CD14-positive monocyte (primary cell): ENCODE measurements around the gene DNMT3A. TPM values are rescaled to one million over a fixed set of nuclear protein-coding genes. Genes with fewer than 3 reads are reported as not detected.

ENCODE experiments used
- DNase-seq, 3 donors: peaks; one replicate each; pipeline ENCODE4 v3.0.0-alpha.2; 2011 to 2022
- H2AFZ ChIP-seq: 2 replicates; pipeline ENCODE4 v1.6.0; 2012; ENCODE audit warnings: mild to moderate bottlenecking, low read depth, low read length, inconsistent platforms; ENCODE audit not compliant: insufficient read depth, poor library complexity, severe bottlenecking
- H3K27ac ChIP-seq, 2 donors: 1 replicate in 1 of 2; 2 replicates in 1 of 2; pipeline ENCODE4 v1.5.1; 2012 to 2013; ENCODE audit warnings: low read length in 2 of 2, control low read depth in 1 of 2, inconsistent platforms in 1 of 2, low read depth in 1 of 2, mild to moderate bottlenecking in 1 of 2
- H3K27me3 ChIP-seq, 2 donors: one replicate each; pipeline versions ENCODE4 v1.6.0 to v1.6.1; 2011 to 2013; ENCODE audit warnings: low read length in 2 of 2; ENCODE audit not compliant: control insufficient read depth in 2 of 2, insufficient read depth in 2 of 2
- H3K36me3 ChIP-seq, 2 donors: replicated peaks in 1 of 2; 1 replicate in 1 of 2; 2 replicates in 1 of 2; pipeline versions ENCODE4 v1.5.1 to v1.6.1; 2012 to 2013; ENCODE audit warnings: low read length in 2 of 2, control low read depth in 1 of 2, inconsistent platforms in 1 of 2, mild to moderate bottlenecking in 1 of 2; ENCODE audit not compliant: insufficient read depth in 2 of 2, control insufficient read depth in 1 of 2
- H3K4me1 ChIP-seq, 2 donors: 1 replicate in 1 of 2; 2 replicates in 1 of 2; pipeline versions ENCODE4 v1.5.1 to v1.6.1; 2012 to 2013; ENCODE audit warnings: low read length in 2 of 2, control low read depth in 1 of 2, inconsistent platforms in 1 of 2, mild to moderate bottlenecking in 1 of 2, moderate library complexity in 1 of 2; ENCODE audit not compliant: insufficient read depth in 2 of 2, control insufficient read depth in 1 of 2
- H3K4me2 ChIP-seq: replicated peaks from 2 replicates; pipeline ENCODE3; 2012; ENCODE audit warnings: low read length, moderate library complexity, mild to moderate bottlenecking; ENCODE audit not compliant: poor library complexity, severe bottlenecking; ENCODE audit errors: extremely low read depth
- H3K4me3 ChIP-seq, 3 experiments: fragments of 200-600 bp in 1 of 3; sonication (generic) in 1 of 3; replicated peaks in 1 of 3; 1 replicate in 2 of 3; 2 replicates in 1 of 3; pipeline ENCODE4 v1.5.1; 2011 to 2013; ENCODE audit warnings: low read length in 3 of 3, mild to moderate bottlenecking in 3 of 3, control low read depth in 2 of 3, low read depth in 2 of 3, inconsistent platforms in 1 of 3, moderate library complexity in 1 of 3
- H3K79me2 ChIP-seq: 2 replicates; pipeline ENCODE4 v1.6.0; 2012; ENCODE audit warnings: mild to moderate bottlenecking, control low read depth, inconsistent platforms, low read length, moderate library complexity; ENCODE audit not compliant: insufficient read depth
- H3K9ac ChIP-seq: 2 replicates; pipeline ENCODE4 v1.6.0; 2017; ENCODE audit warnings: low read length, mild to moderate bottlenecking; ENCODE audit not compliant: insufficient read depth, poor library complexity, severe bottlenecking
- H3K9me3 ChIP-seq, 2 donors: replicated peaks in 1 of 2; 1 replicate in 1 of 2; 2 replicates in 1 of 2; pipeline versions ENCODE4 v1.5.1 to v1.6.1; 2012 to 2013; ENCODE audit warnings: low read length in 2 of 2, control low read depth in 1 of 2; ENCODE audit not compliant: control insufficient read depth in 1 of 2, insufficient read depth in 1 of 2
- H4K20me1 ChIP-seq: 2 replicates; pipeline ENCODE4 v1.6.0; 2012; ENCODE audit warnings: mild to moderate bottlenecking, low read length, control low read depth, moderate library complexity; ENCODE audit not compliant: insufficient read depth
- H3K27ac Mint-ChIP-seq, 7 donors: one replicate each; pipeline ENCODE4 v1.8.0; 2020; ENCODE audit warnings: mild to moderate bottlenecking in 7 of 7, mixed read lengths in 7 of 7, moderate library complexity in 6 of 7, inconsistent platforms in 2 of 7
- H3K27me3 Mint-ChIP-seq, 3 donors: one replicate each; pipeline ENCODE4 v1.8.0; 2021 to 2022; ENCODE audit warnings: low read depth in 3 of 3, mild to moderate bottlenecking in 3 of 3, mixed read lengths in 3 of 3, moderate library complexity in 3 of 3, inconsistent platforms in 1 of 3
- H3K36me3 Mint-ChIP-seq, 2 donors: one replicate each; pipeline ENCODE4 v1.8.0; 2020; ENCODE audit warnings: mixed read lengths in 2 of 2, inconsistent platforms in 1 of 2, mild to moderate bottlenecking in 1 of 2
- H3K4me1 Mint-ChIP-seq: one replicate; pipeline ENCODE4 v1.8.0; 2020; ENCODE audit warnings: mild to moderate bottlenecking, mixed read lengths
- H3K4me3 Mint-ChIP-seq, 2 donors: one replicate each; pipeline ENCODE4 v1.8.0; 2020; ENCODE audit warnings: mild to moderate bottlenecking in 2 of 2, mixed read lengths in 2 of 2, moderate library complexity in 1 of 2
- H3K9me3 Mint-ChIP-seq, 7 donors: one replicate each; pipeline ENCODE4 v1.8.0; 2020 to 2022; ENCODE audit warnings: mixed read lengths in 7 of 7, mild to moderate bottlenecking in 6 of 7, moderate library complexity in 6 of 7, inconsistent platforms in 2 of 7
- CTCF ChIP-seq: fragments of 200-600 bp; IDR thresholded peaks from one replicate; pipeline ENCODE4 v1.8.0; 2022; ENCODE audit warnings: antibody characterized with exemption, mild to moderate bottlenecking
- WGBS: methylation state at CpG from one replicate; pipeline ENCODE4 v1.1.5; 2013; ENCODE audit warnings: missing lambda C conversion rate; ENCODE audit not compliant: insufficient coverage; 5-methylcytosine and 5-hydroxymethylcytosine counted together
- intact Hi-C, 2 donors: fragments of 100-400 bp; cut with micrococcal nuclease; formaldehyde crosslinking; loops; one replicate each; pipeline versions ENCODE4 v1.15.0 to v1.15.1; 2023
- polyA plus RNA-seq, 3 donors: library from polyadenylated mRNA; depleted of rRNA in 1 of 3; unstranded in 2 of 3; stranded (reverse) in 1 of 3; fragments of 300-500 nt in 2 of 3; fragments of >200 nt in 1 of 3; fragmentation: Illumina TruSeq in 2 of 3; gene quantifications; 1 replicate in 2 of 3; 2 replicates in 1 of 3; pipeline ENCODE4 v1.2.3, GENCODE V29; 2012 to 2021

DNMT3A gene
- polyA plus RNA-seq, 3 donors, result 1.7 to 7.9 (median 2.7) TPM

DNA sequence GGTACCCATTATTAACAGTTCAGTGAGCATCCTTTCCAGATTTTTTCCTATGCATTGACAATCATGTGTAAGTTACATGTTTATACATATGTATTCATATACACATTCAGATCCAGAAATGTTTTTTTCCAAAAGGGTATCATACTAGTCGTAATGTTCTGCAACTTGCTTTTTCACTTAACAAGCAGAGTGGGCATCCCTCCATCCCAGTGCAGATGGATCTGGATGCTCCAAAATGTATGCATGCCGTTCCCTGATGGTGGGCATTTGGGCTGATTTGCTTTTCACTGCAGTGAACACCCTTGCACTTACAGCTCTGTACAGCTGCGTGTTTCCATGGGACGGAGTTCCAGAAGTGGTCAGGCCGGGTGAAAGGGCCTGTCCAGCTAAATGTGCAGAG lies 57.0 kb downstream of the DNMT3A start:
- Histone ChIP-seq H3K4me1 (peaks cover 26 to 30% of the 10 kb centered on the region in 2 donors), H4K20me1 (no peaks in the 10 kb centered on the region), H3K36me3 (peaks cover 3 to 9% of the 10 kb centered on the region in 2 donors), H3K27ac (no peak overlapping the region), H2AFZ (no peak overlapping the region), H3K4me2 (no peak overlapping the region), H3K9ac (no peak overlapping the region), H3K79me2 (no peaks in the 10 kb centered on the region), H3K4me3 (no peak overlapping the region), H3K9me3 (no peaks in the 10 kb centered on the region), H3K27me3 (no peaks in the 10 kb centered on the region)
- H3K36me3 Mint-ChIP-seq, result peaks cover 30 to 35% of the 10 kb centered on the region in 2 donors
- H3K4me1 Mint-ChIP-seq, result peaks cover 28% of the 10 kb centered on the region
- H3K9me3 Mint-ChIP-seq, result no peaks in the 10 kb centered on the region
- H3K27ac Mint-ChIP-seq, result peak overlapping the region in 1 of 7 donors; percentile 20
- no peak for DNase-seq
- peaks cover 1 to 6% (median 6%) of the 10 kb centered on the region in 3 donors for H3K27me3 Mint-ChIP-seq
- intact Hi-C loops, result no loop called here
- 93% methylated on average over 4 of the region's 5 CpGs for WGBS
- no peak for TF ChIP-seq CTCF
- H3K4me3 Mint-ChIP-seq, result no peak overlapping the region

DNA sequence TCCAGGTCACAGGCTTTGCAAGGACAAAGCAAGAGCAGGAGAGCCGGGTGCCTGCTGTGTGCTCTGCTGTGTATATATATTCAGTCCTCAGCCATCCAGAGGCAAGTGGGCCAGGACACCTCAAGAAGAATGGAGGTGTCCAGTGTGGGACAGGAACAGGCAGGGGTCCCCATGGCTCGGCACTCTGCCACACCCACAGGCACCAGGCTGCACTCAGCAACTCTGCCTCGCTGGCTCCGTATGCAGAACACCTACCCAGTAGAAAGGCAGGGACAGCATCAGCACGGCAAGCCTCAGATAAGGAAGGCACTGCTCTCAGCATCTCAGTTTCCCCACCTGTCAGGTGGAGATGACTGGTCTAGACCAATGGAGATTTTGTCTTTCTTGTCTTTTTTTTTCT lies 57.8 kb downstream of the DNMT3A start:
- H3K27ac ChIP-seq, result no peak overlapping the region
- DNase-seq, result no peak
- Mint-ChIP-seq H3K27ac (peak overlapping the region in 1 of 7 donors; percentile 59), H3K27me3 (peaks cover 1 to 6% (median 4%) of the 10 kb centered on the region in 3 donors), H3K9me3 (no peaks in the 10 kb centered on the region), H3K36me3 (peaks cover 30 to 37% of the 10 kb centered on the region in 2 donors), H3K4me1 (peaks cover 36% of the 10 kb centered on the region), H3K4me3 (no peak overlapping the region)
- H3K79me2 ChIP-seq, result no peaks in the 10 kb centered on the region
- H4K20me1 ChIP-seq, result no peaks in the 10 kb centered on the region
- TF ChIP-seq CTCF, result no peak
- no peaks in the 10 kb centered on the region for H3K9me3 ChIP-seq
- H2AFZ ChIP-seq, result no peak overlapping the region
- WGBS, result 100% methylated on average over 1 of the region's 5 CpGs
- H3K4me1 ChIP-seq, result peaks cover 34 to 38% of the 10 kb centered on the region in 2 donors
- peaks cover 3 to 9% of the 10 kb centered on the region in 2 donors for H3K36me3 ChIP-seq
- H3K4me2 ChIP-seq, result no peak overlapping the region
- no peaks in the 10 kb centered on the region for H3K27me3 ChIP-seq
- intact Hi-C loops, result no loop called here
- no peak overlapping the region for H3K4me3 ChIP-seq
- no peak overlapping the region for H3K9ac ChIP-seq
